B cell (primary cell): Measurements from ENCODE around the gene KHNYN. TPM values are rescaled to one million over a fixed set of nuclear protein-coding genes. Genes with fewer than 3 reads are reported as not detected.

Source experiments
- ATAC-seq: fragments of 200-7000 bp; cut with Tn5 transposase; one replicate; pipeline ENCODE4 v1.10.0; 2021; ENCODE audit warnings: low read depth, mild to moderate bottlenecking, moderate number of reproducible peaks, moderate library complexity
- CTCF ChIA-PET: fragments of 350-600 bp; sonication (Branson Sonifier 250); formaldehyde crosslinking; loops from one replicate; lab custom pipeline; 2021; ENCODE audit warnings: antibody characterized with exemption, inconsistent platforms; lab: Charles Lee
- POLR2A ChIA-PET: fragments of 350-600 bp; sonication (Branson Sonifier 250); formaldehyde crosslinking; loops from one replicate; lab custom pipeline; 2021; ENCODE audit warnings: antibody characterized with exemption; lab: Charles Lee
- DNase-seq: peaks from one replicate; pipeline ENCODE4 v3.0.0; 2013
- H2AFZ ChIP-seq: 2 replicates; pipeline ENCODE4 v1.6.1; 2012; ENCODE audit warnings: mild to moderate bottlenecking, low read depth, low read length; ENCODE audit not compliant: insufficient read depth, poor library complexity, severe bottlenecking
- H3K27ac ChIP-seq, 2 donors: 1 replicate in 1 of 2; 2 replicates in 1 of 2; pipeline ENCODE4 v1.5.1; 2012 to 2013; ENCODE audit warnings: low read length in 2 of 2, mild to moderate bottlenecking in 2 of 2, moderate library complexity in 1 of 2
- H3K27me3 ChIP-seq, 4 experiments: fragments of 200-600 bp in 1 of 4; sonication (generic) in 1 of 4; replicated peaks in 1 of 4; 1 replicate in 2 of 4; 2 replicates in 2 of 4; pipeline versions ENCODE4 v1.6.1 to v1.7.0; 2013 to 2016; ENCODE audit warnings: low read length in 3 of 4, mild to moderate bottlenecking in 2 of 4, mixed read lengths in 1 of 4, moderate library complexity in 1 of 4; ENCODE audit not compliant: insufficient read depth in 4 of 4, control insufficient read depth in 3 of 4; ENCODE audit errors: control extremely low read depth in 1 of 4
- H3K36me3 ChIP-seq, 2 experiments: replicated peaks in 1 of 2; 1 replicate in 1 of 2; 2 replicates in 1 of 2; pipeline versions ENCODE4 v1.6.1 to v1.7.1; 2013; ENCODE audit warnings: low read length in 1 of 2; ENCODE audit not compliant: insufficient read depth in 2 of 2, control insufficient read depth in 1 of 2; ENCODE audit errors: control extremely low read depth in 1 of 2, extremely low read depth in 1 of 2
- H3K4me1 ChIP-seq, 2 donors: fragments of 200-600 bp in 1 of 2; sonication (generic) in 1 of 2; 1 replicate in 1 of 2; 2 replicates in 1 of 2; pipeline versions ENCODE4 v1.5.1 to v1.6.1; 2013 to 2017; ENCODE audit warnings: low read length in 2 of 2; ENCODE audit not compliant: control insufficient read depth in 2 of 2, insufficient read depth in 2 of 2
- H3K4me2 ChIP-seq: replicated peaks from 2 replicates; pipeline ENCODE3; 2012; ENCODE audit warnings: mild to moderate bottlenecking, low read depth, low read length; ENCODE audit not compliant: poor library complexity, severe bottlenecking
- H3K4me3 ChIP-seq, 5 experiments: fragments of 200-600 bp in 1 of 5; sonication (generic) in 1 of 5; 1 replicate in 3 of 5; 2 replicates in 2 of 5; pipeline versions ENCODE4 v1.5.1 to v1.7.0; 2011 to 2016; ENCODE audit warnings: low read length in 4 of 5, mild to moderate bottlenecking in 4 of 5, low read depth in 2 of 5, control low read depth in 1 of 5, moderate library complexity in 1 of 5; ENCODE audit not compliant: insufficient read depth in 1 of 5; ENCODE audit errors: control extremely low read depth in 1 of 5, extremely low read depth in 1 of 5
- H3K79me2 ChIP-seq: fragments of 200-600 bp; sonication (generic); one replicate; pipeline ENCODE4 v1.6.0; 2016; ENCODE audit warnings: low read length; ENCODE audit not compliant: control insufficient read depth, insufficient read depth
- H3K9ac ChIP-seq: fragments of 200-600 bp; sonication (generic); 2 replicates; pipeline ENCODE4 v1.6.1; 2017; ENCODE audit warnings: mild to moderate bottlenecking, low read length, moderate library complexity
- H3K9me3 ChIP-seq, 3 donors: one replicate each; pipeline versions ENCODE4 v1.6.1 to v1.7.1; 2013; ENCODE audit warnings: low read length in 2 of 3; ENCODE audit not compliant: control insufficient read depth in 2 of 3, insufficient read depth in 1 of 3; ENCODE audit errors: control extremely low read depth in 1 of 3
- H4K20me1 ChIP-seq: 2 replicates; pipeline ENCODE4 v1.6.0; 2012; ENCODE audit warnings: mild to moderate bottlenecking, low read length; ENCODE audit not compliant: insufficient read depth, control insufficient read depth, poor library complexity, severe bottlenecking
- H3K27ac Mint-ChIP-seq: one replicate; pipeline ENCODE4 v1.8.0; 2021; ENCODE audit warnings: mixed read lengths
- H3K27me3 Mint-ChIP-seq: one replicate; pipeline ENCODE4 v1.8.0; 2021; ENCODE audit warnings: mixed read lengths
- H3K4me1 Mint-ChIP-seq: one replicate; pipeline ENCODE4 v1.8.0; 2021; ENCODE audit warnings: mixed read lengths
- H3K4me3 Mint-ChIP-seq: one replicate; pipeline ENCODE4 v1.8.0; 2021; ENCODE audit warnings: mixed read lengths
- H3K9me3 Mint-ChIP-seq: one replicate; pipeline ENCODE4 v1.8.0; 2022; ENCODE audit warnings: mixed read lengths; ENCODE audit not compliant: insufficient read depth
- EZH2 ChIP-seq: IDR thresholded peaks from 2 replicates; pipeline ENCODE4 v1.6.1; 2012; ENCODE audit warnings: borderline replicate concordance, low read depth, mild to moderate bottlenecking, moderate library complexity, low read length; ENCODE audit not compliant: insufficient read depth, poor library complexity, severe bottlenecking
- WGBS: methylation state at CpG from one replicate; pipeline ENCODE4 v1.1.5; 2013; ENCODE audit warnings: missing lambda C conversion rate; ENCODE audit not compliant: insufficient coverage; 5-methylcytosine and 5-hydroxymethylcytosine counted together
- intact Hi-C: fragments of 100-400 bp; cut with micrococcal nuclease; formaldehyde crosslinking; loops from one replicate; pipeline ENCODE4 v1.10.0; 2022
- polyA plus RNA-seq: library from polyadenylated mRNA; depleted of rRNA; stranded (reverse); fragments of >200 nt; gene quantifications from 2 replicates; pipeline ENCODE4 v1.2.3, GENCODE V29; 2012
- total RNA-seq, 2 donors: library from RNA; stranded (reverse); fragments of 120-200 nt in 1 of 2; gene quantifications; 1 replicate in 1 of 2; 2 replicates in 1 of 2; pipeline versions ENCODE4 v1.2.3 to v1.2.4, GENCODE V29; 2013 to 2022
- TF ChIP-seq, protein P1 (sequence below): fragments of 200-600 bp; IDR thresholded peaks from one replicate; pipeline ENCODE4 v1.8.0; 2022; ENCODE audit warnings: antibody characterized with exemption, mild to moderate bottlenecking

The KHNYN gene
- total and polyA plus RNA-seq, 2 donors (not counting 1 experiment from before 2014, with no cell fraction given) = 74.4 to 184 TPM

DNA sequence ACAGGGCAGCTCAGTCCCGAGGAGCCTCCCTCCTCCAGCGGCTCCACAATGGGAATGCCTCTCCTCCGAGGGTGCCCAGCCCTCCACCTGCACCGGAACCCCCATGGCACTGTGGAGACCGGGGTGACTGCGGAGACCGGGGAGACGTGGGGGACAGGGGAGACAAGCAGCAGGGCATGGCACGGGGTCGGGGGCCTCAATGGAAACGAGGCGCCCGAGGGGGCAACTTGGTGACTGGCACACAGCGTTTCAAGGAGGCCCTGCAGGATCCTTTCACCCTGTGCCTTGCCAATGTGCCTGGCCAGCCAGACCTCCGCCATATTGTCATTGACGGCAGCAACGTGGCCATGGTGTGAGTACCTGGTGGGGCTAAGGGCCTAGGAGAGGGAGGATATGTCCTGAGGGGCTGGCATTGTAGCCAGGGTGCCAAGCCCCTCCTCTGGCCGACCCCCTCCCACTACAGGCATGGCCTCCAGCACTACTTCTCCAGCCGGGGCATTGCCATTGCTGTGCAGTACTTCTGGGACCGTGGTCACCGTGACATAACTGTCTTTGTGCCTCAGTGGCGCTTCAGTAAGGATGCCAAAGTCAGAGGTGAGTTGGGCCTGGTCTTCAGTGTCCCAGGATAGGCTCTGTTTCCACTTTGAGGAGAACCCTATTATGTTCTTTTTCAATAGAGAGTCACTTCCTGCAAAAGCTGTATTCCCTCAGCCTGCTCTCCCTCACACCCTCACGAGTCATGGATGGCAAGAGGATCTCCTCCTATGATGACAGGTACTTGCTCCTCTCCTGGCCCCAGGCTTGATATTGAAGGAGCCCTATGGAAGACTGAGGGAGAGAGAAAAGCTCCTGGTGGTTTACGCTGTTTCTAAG, 2.7 kb downstream of the KHNYN start:
- ChIA-PET POLR2A (interaction anchor here (0.8 to 3.8 kb wide), 9 partner anchors 10 to 286 kb away, joined by 3 to 78 read pairs (median 6); partner anchors contain the start of genes ADCY4, DHRS1, NOP9 and PSME2), CTCF (interaction anchor here (0.7 to 17.4 kb wide), 34 partner anchors 9 to 965 kb away, joined by 3 to 650 read pairs (median 5); partner anchors contain the start of genes ADCY4, CHMP4A, CIDEB and DCAF11)
- Mint-ChIP-seq H3K4me1 (peaks cover 55% of the 10 kb centered on the region), H3K4me3 (no peak overlapping the region), H3K27ac (peak overlapping the region; percentile 53), H3K27me3 (no peaks in the 10 kb centered on the region), H3K9me3 (no peaks in the 10 kb centered on the region)
- H3K36me3 ChIP-seq = peaks cover 0 to 60% of the 10 kb centered on the region in 2 experiments
- H3K4me3 ChIP-seq = no peak overlapping the region
- H3K9ac ChIP-seq = no peak overlapping the region
- TF ChIP-seq, protein P1, sequence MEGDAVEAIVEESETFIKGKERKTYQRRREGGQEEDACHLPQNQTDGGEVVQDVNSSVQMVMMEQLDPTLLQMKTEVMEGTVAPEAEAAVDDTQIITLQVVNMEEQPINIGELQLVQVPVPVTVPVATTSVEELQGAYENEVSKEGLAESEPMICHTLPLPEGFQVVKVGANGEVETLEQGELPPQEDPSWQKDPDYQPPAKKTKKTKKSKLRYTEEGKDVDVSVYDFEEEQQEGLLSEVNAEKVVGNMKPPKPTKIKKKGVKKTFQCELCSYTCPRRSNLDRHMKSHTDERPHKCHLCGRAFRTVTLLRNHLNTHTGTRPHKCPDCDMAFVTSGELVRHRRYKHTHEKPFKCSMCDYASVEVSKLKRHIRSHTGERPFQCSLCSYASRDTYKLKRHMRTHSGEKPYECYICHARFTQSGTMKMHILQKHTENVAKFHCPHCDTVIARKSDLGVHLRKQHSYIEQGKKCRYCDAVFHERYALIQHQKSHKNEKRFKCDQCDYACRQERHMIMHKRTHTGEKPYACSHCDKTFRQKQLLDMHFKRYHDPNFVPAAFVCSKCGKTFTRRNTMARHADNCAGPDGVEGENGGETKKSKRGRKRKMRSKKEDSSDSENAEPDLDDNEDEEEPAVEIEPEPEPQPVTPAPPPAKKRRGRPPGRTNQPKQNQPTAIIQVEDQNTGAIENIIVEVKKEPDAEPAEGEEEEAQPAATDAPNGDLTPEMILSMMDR = no peak
- H3K27me3 ChIP-seq = no peaks in the 10 kb centered on the region
- peak overlapping the region; percentile 95 for H3K4me2 ChIP-seq
- peaks cover 52% of the 10 kb centered on the region for H4K20me1 ChIP-seq
- WGBS = 95% methylated on average over 19 of the region's 24 CpGs
- H3K4me1 ChIP-seq = peaks cover 40 to 46% of the 10 kb centered on the region in 2 donors
- no peaks in the 10 kb centered on the region for H3K9me3 ChIP-seq
- H2AFZ ChIP-seq = no peak overlapping the region
- H3K79me2 ChIP-seq = peaks cover 48% of the 10 kb centered on the region
- DNase-seq = no peak
- no peak for ATAC-seq
- intact Hi-C loops = loop anchor here (5.0 to 10.0 kb wide), 2 partner anchors 420 to 1338 kb away; partner anchors contain the start of genes ACIN1 and C14orf119
- peak overlapping the region in 1 of 2 donors; percentile 99 for H3K27ac ChIP-seq

DNA sequence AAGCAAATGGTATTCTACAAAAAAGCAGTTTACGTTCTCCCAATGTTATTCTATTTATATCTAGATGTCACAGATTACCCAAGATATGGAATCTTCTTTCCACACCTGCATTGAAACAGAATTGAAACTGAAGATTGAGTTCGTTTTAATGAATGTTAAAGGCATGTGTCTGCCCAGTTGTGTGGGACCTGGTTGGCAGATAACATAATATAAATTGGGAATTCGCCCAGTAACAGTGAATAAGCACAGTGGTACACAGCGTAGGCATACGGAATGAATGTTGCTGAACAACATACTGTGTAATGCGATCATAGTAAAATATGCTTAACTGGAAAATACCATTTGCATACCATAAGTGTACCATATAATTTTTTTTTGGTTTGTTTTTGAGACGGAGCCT, 4.3 kb downstream of the KHNYN start:
- Mint-ChIP-seq H3K9me3 (no peaks in the 10 kb centered on the region), H3K4me3 (no peak overlapping the region), H3K4me1 (peaks cover 62% of the 10 kb centered on the region), H3K27me3 (no peaks in the 10 kb centered on the region), H3K27ac (no peak overlapping the region)
- no peak for DNase-seq
- H2AFZ ChIP-seq = no peak overlapping the region
- H3K9me3 ChIP-seq = no peaks in the 10 kb centered on the region
- peaks cover 0 to 75% of the 10 kb centered on the region in 2 experiments for H3K36me3 ChIP-seq
- no peak overlapping the region for H3K4me2 ChIP-seq
- ATAC-seq = no peak
- ChIA-PET POLR2A (no interaction called here), CTCF (interaction anchor here (1.1 to 17.4 kb wide), 4 partner anchors 10 to 188 kb away, joined by 3 to 650 read pairs (median 36); partner anchors contain the start of genes ADCY4 and RIPK3)
- H3K27me3 ChIP-seq = no peaks in the 10 kb centered on the region
- WGBS = 79% methylated on average over 2 of the region's 7 CpGs
- H3K4me3 ChIP-seq = no peak overlapping the region
- peaks cover 48% of the 10 kb centered on the region for H3K79me2 ChIP-seq
- peaks cover 40 to 41% of the 10 kb centered on the region in 2 donors for H3K4me1 ChIP-seq
- peaks cover 67% of the 10 kb centered on the region for H4K20me1 ChIP-seq
- TF ChIP-seq, protein P1 = no peak
- no peak for TF ChIP-seq EZH2
- intact Hi-C loops = loop anchor here (5.0 to 10.0 kb wide), 2 partner anchors 422 to 1339 kb away; partner anchors contain the start of genes ACIN1 and C14orf119
- H3K27ac ChIP-seq = no peak overlapping the region
- H3K9ac ChIP-seq = no peak overlapping the region
